Panc1 (cell line): ENCODE results near the gene IL17C. TPM values are rescaled to one million over a fixed set of nuclear protein-coding genes. Genes with fewer than 3 reads are reported as not detected.

Experiments used
- ATAC-seq: fragments of 200-7000 bp; cut with Tn5 transposase; 2 replicates; pipeline ENCODE4 v1.9.1; 2020; ENCODE audit warnings: mild to moderate bottlenecking, moderate library complexity
- BruUV-seq: library from RNA; stranded (reverse); fragments of 400-500 nt; replicated peaks from 2 replicates; lab custom pipeline; 2021; lab: Mats Ljungman, UMichigan
- CTCF ChIA-PET: fragments of 300-600 bp; sonication (Branson Sonifier 250); formaldehyde crosslinking; loops from one replicate; lab custom pipeline; 2022; ENCODE audit warnings: antibody characterized with exemption; lab: Charles Lee
- POLR2A ChIA-PET: fragments of 300-600 bp; sonication (Branson Sonifier 250); formaldehyde crosslinking; loops from one replicate; lab custom pipeline; 2022; ENCODE audit warnings: antibody characterized with exemption; lab: Charles Lee
- DNase-seq: peaks from one replicate; pipeline ENCODE4 v3.0.0-alpha.2; 2010; ENCODE audit warnings: low read depth, low spot score
- H3K27ac ChIP-seq: 2 replicates; pipeline ENCODE4 v1.5.1; 2011; ENCODE audit warnings: mild to moderate bottlenecking, low read length, inconsistent platforms
- H3K27me3 ChIP-seq: fragments of 200-500 bp; sonication (Bioruptor generic); 2 replicates; pipeline ENCODE4 v1.6.0; 2014; ENCODE audit warnings: low read length, inconsistent platforms; ENCODE audit not compliant: control insufficient read depth, insufficient read depth
- H3K36me3 ChIP-seq: fragments of 200-500 bp; sonication (Bioruptor generic); 2 replicates; pipeline ENCODE4 v1.5.1; 2014; ENCODE audit warnings: inconsistent platforms, mild to moderate bottlenecking, low read length, moderate library complexity; ENCODE audit not compliant: control insufficient read depth, insufficient read depth
- H3K4me1 ChIP-seq: 2 replicates; pipeline ENCODE4 v1.5.1; 2011; ENCODE audit warnings: inconsistent platforms, mild to moderate bottlenecking, low read length, moderate library complexity; ENCODE audit not compliant: control insufficient read depth, insufficient read depth
- H3K4me3 ChIP-seq, 2 experiments: 2 replicates each; pipeline ENCODE4 v1.5.1; 2011 to 2012; ENCODE audit warnings: low read depth in 2 of 2, low read length in 2 of 2, mild to moderate bottlenecking in 2 of 2, inconsistent platforms in 1 of 2, moderate library complexity in 1 of 2
- H3K9me3 ChIP-seq: fragments of 200-500 bp; sonication (Bioruptor generic); 2 replicates; pipeline ENCODE4 v1.5.1; 2014; ENCODE audit warnings: low read depth, mild to moderate bottlenecking, inconsistent platforms, low read length, moderate library complexity; ENCODE audit not compliant: control insufficient read depth, insufficient read depth
- POLR2AphosphoS5 ChIP-seq: IDR thresholded peaks from 2 replicates; pipeline ENCODE4 v1.6.1; 2012; ENCODE audit warnings: mild to moderate bottlenecking, low read depth, low read length, moderate library complexity
- SIN3A ChIP-seq: IDR thresholded peaks from 2 replicates; pipeline ENCODE4 v1.6.1; 2012; ENCODE audit warnings: low read depth, mild to moderate bottlenecking, low read length, moderate library complexity, borderline replicate concordance; ENCODE audit not compliant: insufficient read depth
- TCF7L2 ChIP-seq: IDR thresholded peaks from 2 replicates; pipeline ENCODE4 v1.6.1; 2011; ENCODE audit warnings: mild to moderate bottlenecking, low read depth, low read length, inconsistent platforms
- in situ Hi-C: cut with HindIII; loops from 2 replicates; pipeline ENCODE4 v1.10.0; 2016; ENCODE audit warnings: low sequenced_read_pairs, low pct_unique_long_range_greater_than_20kb
- intact Hi-C: fragments of 100-400 bp; cut with micrococcal nuclease; formaldehyde crosslinking; loops from one replicate; pipeline ENCODE4 v1.10.0; 2022; ENCODE audit not compliant: unreplicated experiment
- total RNA-seq: library from RNA; stranded (reverse); gene quantifications from one replicate; pipeline ENCODE4 v1.2.1, GENCODE V29; 2021; ENCODE audit not compliant: unreplicated experiment
- TF ChIP-seq, protein P1 (sequence below): fragments of 450-650 bp; IDR thresholded peaks from 2 replicates; pipeline ENCODE4 v1.5.1; 2017; ENCODE audit warnings: mild to moderate bottlenecking
- TF ChIP-seq, protein P2 (sequence below), 2 experiments: IDR thresholded peaks; 2 replicates each; pipeline ENCODE4 v1.6.1; 2011 to 2012; ENCODE audit warnings: low read depth in 2 of 2, control low read depth in 1 of 2, low read length in 1 of 2, mild to moderate bottlenecking in 1 of 2, moderate library complexity in 1 of 2; ENCODE audit not compliant: insufficient read depth in 1 of 2

Gene IL17C
- total RNA-seq, 1 experiment from 2014 or later, result not detected

DNA sequence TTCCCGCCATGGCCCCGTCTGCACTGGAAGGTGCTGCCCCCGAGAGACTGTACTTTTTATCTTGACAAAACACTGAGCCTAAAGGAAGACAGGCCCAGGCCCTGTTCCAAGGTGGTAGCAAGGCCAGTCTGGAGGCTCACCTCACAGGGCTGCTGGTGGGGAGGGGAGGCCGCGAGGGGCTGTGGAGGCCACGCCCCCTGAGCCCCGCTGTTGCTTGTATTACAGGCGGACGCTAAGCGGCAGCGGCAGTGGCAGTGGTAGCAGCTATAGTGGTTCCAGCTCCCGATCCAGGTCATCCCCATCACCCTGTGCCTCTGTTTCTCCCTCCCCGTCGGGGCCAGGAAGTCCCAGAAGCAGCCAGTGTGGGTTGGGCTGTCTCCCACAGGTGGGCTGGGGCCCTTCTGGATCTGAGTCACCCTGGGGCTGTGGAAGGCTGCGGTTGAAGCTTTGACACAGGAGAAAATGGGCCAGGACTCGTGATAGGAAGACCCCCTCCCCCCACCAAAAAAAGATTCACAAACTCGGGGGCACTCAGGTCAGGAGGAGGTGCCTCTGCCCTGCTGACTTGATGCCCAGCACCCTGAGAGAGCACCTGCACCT, 13.3 kb upstream of the IL17C start:
- in situ Hi-C loops, result no loop called here
- no peak for TF ChIP-seq POLR2AphosphoS5
- TF ChIP-seq, protein P1, sequence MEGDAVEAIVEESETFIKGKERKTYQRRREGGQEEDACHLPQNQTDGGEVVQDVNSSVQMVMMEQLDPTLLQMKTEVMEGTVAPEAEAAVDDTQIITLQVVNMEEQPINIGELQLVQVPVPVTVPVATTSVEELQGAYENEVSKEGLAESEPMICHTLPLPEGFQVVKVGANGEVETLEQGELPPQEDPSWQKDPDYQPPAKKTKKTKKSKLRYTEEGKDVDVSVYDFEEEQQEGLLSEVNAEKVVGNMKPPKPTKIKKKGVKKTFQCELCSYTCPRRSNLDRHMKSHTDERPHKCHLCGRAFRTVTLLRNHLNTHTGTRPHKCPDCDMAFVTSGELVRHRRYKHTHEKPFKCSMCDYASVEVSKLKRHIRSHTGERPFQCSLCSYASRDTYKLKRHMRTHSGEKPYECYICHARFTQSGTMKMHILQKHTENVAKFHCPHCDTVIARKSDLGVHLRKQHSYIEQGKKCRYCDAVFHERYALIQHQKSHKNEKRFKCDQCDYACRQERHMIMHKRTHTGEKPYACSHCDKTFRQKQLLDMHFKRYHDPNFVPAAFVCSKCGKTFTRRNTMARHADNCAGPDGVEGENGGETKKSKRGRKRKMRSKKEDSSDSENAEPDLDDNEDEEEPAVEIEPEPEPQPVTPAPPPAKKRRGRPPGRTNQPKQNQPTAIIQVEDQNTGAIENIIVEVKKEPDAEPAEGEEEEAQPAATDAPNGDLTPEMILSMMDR, result no peak
- TF ChIP-seq, protein P2, sequence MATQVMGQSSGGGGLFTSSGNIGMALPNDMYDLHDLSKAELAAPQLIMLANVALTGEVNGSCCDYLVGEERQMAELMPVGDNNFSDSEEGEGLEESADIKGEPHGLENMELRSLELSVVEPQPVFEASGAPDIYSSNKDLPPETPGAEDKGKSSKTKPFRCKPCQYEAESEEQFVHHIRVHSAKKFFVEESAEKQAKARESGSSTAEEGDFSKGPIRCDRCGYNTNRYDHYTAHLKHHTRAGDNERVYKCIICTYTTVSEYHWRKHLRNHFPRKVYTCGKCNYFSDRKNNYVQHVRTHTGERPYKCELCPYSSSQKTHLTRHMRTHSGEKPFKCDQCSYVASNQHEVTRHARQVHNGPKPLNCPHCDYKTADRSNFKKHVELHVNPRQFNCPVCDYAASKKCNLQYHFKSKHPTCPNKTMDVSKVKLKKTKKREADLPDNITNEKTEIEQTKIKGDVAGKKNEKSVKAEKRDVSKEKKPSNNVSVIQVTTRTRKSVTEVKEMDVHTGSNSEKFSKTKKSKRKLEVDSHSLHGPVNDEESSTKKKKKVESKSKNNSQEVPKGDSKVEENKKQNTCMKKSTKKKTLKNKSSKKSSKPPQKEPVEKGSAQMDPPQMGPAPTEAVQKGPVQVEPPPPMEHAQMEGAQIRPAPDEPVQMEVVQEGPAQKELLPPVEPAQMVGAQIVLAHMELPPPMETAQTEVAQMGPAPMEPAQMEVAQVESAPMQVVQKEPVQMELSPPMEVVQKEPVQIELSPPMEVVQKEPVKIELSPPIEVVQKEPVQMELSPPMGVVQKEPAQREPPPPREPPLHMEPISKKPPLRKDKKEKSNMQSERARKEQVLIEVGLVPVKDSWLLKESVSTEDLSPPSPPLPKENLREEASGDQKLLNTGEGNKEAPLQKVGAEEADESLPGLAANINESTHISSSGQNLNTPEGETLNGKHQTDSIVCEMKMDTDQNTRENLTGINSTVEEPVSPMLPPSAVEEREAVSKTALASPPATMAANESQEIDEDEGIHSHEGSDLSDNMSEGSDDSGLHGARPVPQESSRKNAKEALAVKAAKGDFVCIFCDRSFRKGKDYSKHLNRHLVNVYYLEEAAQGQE (IDR thresholded peaks at IDR 0.05; ENCODE audit: insufficient read depth in 1 of 2, low read depth in 2 of 2, low read length in 1 of 2), result no peak
- TF ChIP-seq SIN3A, result no peak
- TF ChIP-seq TCF7L2, result no peak
- H3K27me3 ChIP-seq, result no peaks in the 10 kb centered on the region
- no TSS peak for BruUV-seq
- H3K4me3 ChIP-seq, result no peak overlapping the region
- H3K36me3 ChIP-seq, result no peaks in the 10 kb centered on the region
- ChIA-PET POLR2A (no interaction called here), CTCF (no interaction called here)
- no peaks in the 10 kb centered on the region for H3K9me3 ChIP-seq
- ATAC-seq, result no peak
- intact Hi-C loops, result no loop called here
- H3K4me1 ChIP-seq, result no peaks in the 10 kb centered on the region
- no peak overlapping the region for H3K27ac ChIP-seq
- no peak for DNase-seq

DNA sequence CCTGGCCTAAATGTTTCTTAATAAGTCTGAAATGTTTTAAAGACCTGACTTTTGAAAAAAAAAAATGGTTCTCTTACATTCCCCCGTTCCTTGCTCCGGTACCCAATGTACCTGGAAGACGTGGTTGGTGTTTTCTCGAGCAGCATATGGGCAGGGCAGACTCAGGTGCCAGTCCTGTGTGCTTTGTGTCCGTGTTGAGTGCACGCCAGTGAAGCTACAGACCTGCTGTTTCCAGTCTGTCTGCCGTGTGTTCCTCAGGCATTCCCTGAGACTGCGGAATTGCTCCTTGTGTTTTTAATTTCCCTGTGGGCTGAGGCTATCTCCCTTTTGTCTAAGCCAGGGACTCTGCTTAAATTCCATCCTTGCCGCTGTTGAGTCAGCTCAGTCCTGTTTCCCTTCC, 11.7 kb upstream of the IL17C start:
- ATAC-seq, result no peak
- no peak for DNase-seq
- TF ChIP-seq TCF7L2 (no peak), POLR2AphosphoS5 (no peak), SIN3A (no peak)
- TF ChIP-seq, protein P1, result no peak
- TF ChIP-seq, protein P2 (IDR thresholded peaks at IDR 0.05; ENCODE audit: insufficient read depth in 1 of 2, low read depth in 2 of 2, low read length in 1 of 2), result no peak
- in situ Hi-C loops, result no loop called here
- ChIA-PET POLR2A (no interaction called here), CTCF (no interaction called here)
- Histone ChIP-seq H3K9me3 (no peaks in the 10 kb centered on the region), H3K4me1 (no peaks in the 10 kb centered on the region), H3K36me3 (no peaks in the 10 kb centered on the region), H3K27me3 (no peaks in the 10 kb centered on the region), H3K27ac (no peak overlapping the region), H3K4me3 (no peak overlapping the region)
- intact Hi-C loops, result no loop called here
- TSS peak; percentile 64 for BruUV-seq
